ENCODE results near the gene FYCO1.

FYCO1 gene

DNA sequence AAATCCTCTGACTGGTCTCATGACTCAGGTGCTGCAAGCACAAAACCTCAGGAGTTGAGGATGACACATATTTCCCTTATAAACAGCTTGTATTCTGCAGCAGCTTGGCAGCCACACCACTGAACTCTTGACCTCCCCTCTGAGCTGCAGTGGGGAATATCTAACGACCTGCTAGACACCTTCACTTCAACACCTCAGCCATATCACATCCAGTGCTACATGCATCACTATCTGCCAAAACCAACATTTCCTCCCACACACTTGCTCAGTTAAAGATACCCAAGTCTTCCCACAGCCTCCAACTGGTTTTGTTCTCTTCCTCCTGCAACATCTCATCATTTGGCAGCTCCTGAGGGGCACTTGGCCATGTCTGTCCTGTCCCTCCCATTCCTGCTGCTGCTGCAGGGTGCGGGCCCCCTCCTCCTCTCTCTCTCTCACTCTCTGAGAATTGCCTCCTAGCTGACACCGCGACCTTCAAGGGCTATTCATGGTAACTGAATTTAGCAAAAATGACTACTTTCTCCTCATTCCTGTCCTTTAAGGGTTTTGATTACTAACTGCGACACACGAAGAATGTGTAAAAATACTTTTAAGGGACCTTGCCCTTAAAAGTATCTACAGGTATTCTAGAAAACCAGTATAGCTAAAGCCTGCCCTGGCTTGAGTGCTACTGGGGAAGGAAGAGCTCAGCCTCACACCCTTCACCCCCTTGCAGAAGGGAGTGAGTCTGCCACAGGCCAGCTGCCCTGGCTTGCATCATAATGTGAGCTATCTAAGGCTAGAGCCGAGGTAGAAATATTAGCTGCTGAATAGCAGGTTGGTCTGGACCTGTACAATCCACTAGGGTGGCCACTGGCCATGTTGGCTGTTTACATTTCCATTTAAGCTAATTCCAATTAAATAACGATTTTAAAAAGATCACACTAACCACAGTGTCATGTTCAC lies 114.3 kb downstream of the FYCO1 start:
- no peak overlapping the region for H3K27ac ChIP-seq (ENCODE audit: low read depth, low read length)
- H3K4me1 ChIP-seq (ENCODE audit: control insufficient read depth, insufficient read depth, low read length, unreplicated experiment): no peaks in the 10 kb centered on the region
- no peak overlapping the region for H3K4me3 ChIP-seq (ENCODE audit: low read depth, low read length)
- H3K79me2 ChIP-seq (ENCODE audit: control insufficient read depth, insufficient read depth, low read length, unreplicated experiment): no peaks in the 10 kb centered on the region
- no peaks in the 10 kb centered on the region for H3K36me3 ChIP-seq (ENCODE audit: insufficient read depth, low read length)
- H2AFZ ChIP-seq (ENCODE audit: low read length, unreplicated experiment): no peak overlapping the region
- H3K27me3 ChIP-seq (ENCODE audit: insufficient read depth, low read length): peaks cover 63% of the 10 kb centered on the region

DNA sequence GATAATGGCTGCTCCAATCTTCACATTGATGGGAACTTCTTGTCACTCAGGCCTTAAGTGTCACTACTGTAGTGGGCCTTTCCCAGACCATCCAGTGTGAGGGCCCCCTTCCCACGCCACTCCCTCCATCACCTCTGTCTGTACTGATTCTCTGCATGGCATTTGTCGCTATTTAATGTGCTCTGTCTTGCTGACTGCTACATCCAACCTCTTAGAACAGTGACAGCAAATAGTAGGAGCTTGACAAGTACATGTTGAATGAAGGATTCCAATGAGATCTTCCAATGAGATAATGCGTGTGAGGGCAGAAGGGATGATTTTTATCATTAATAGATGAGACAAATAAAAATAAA lies 114.9 kb downstream of the FYCO1 start:
- Histone ChIP-seq H3K4me1 (ENCODE audit: control insufficient read depth, insufficient read depth, low read length, unreplicated experiment) (no peaks in the 10 kb centered on the region), H3K4me3 (ENCODE audit: low read depth, low read length) (no peak overlapping the region), H2AFZ (ENCODE audit: low read length, unreplicated experiment) (no peak overlapping the region), H3K27ac (ENCODE audit: low read depth, low read length) (no peak overlapping the region), H3K27me3 (ENCODE audit: insufficient read depth, low read length) (peaks cover 63% of the 10 kb centered on the region), H3K36me3 (ENCODE audit: insufficient read depth, low read length) (no peaks in the 10 kb centered on the region), H3K79me2 (ENCODE audit: control insufficient read depth, insufficient read depth, low read length, unreplicated experiment) (no peaks in the 10 kb centered on the region)

GRCh38 chr3:45878124-45878523 lies 117.5 kb downstream of the FYCO1 start:
- Histone ChIP-seq H3K79me2 (ENCODE audit: control insufficient read depth, insufficient read depth, low read length, unreplicated experiment) (no peaks in the 10 kb centered on the region), H3K36me3 (ENCODE audit: insufficient read depth, low read length) (no peaks in the 10 kb centered on the region), H2AFZ (ENCODE audit: low read length, unreplicated experiment) (no peak overlapping the region), H3K27ac (ENCODE audit: low read depth, low read length) (no peak overlapping the region), H3K27me3 (ENCODE audit: insufficient read depth, low read length) (peaks cover 66% of the 10 kb centered on the region), H3K4me3 (ENCODE audit: low read depth, low read length) (no peak overlapping the region), H3K4me1 (ENCODE audit: control insufficient read depth, insufficient read depth, low read length, unreplicated experiment) (no peaks in the 10 kb centered on the region)

- Histone ChIP-seq H3K36me3 (ENCODE audit: insufficient read depth, low read length) (no peaks in the 10 kb centered on the region), H3K27me3 (ENCODE audit: insufficient read depth, low read length) (peaks cover 82% of the 10 kb centered on the region), H3K27ac (ENCODE audit: low read depth, low read length) (no peak overlapping the region), H3K4me1 (ENCODE audit: control insufficient read depth, insufficient read depth, low read length, unreplicated experiment) (no peaks in the 10 kb centered on the region), H3K79me2 (ENCODE audit: control insufficient read depth, insufficient read depth, low read length, unreplicated experiment) (no peaks in the 10 kb centered on the region), H3K4me3 (ENCODE audit: low read depth, low read length) (no peak overlapping the region), H2AFZ (ENCODE audit: low read length, unreplicated experiment) (no peak overlapping the region)
Measured at GRCh38 chr3:45874677-45875346, 120.8 kb downstream of the FYCO1 start.

DNA sequence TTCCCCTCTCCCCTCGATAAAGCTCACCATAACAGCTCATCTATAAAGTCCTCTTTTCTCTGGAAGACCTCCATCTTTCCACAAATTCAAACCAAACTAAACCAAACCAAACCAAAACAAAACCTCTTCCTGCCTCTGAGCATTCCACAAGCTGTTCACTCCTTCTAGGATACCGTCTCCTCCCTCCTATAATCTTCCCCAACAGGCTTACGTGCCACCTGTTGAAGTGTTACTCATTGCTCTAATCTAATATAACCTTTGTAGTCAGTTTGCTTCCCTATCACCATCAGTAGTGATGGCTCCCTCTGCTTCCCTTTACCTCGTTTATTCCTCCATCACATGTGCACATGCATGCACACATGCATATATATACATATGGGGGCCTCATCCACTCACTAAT lies 122.0 kb downstream of the FYCO1 start:
- no peaks in the 10 kb centered on the region for H3K4me1 ChIP-seq (ENCODE audit: control insufficient read depth, insufficient read depth, low read length, unreplicated experiment)
- no peaks in the 10 kb centered on the region for H3K36me3 ChIP-seq (ENCODE audit: insufficient read depth, low read length)
- no peak overlapping the region for H2AFZ ChIP-seq (ENCODE audit: low read length, unreplicated experiment)
- no peak overlapping the region for H3K4me3 ChIP-seq (ENCODE audit: low read depth, low read length)
- no peaks in the 10 kb centered on the region for H3K79me2 ChIP-seq (ENCODE audit: control insufficient read depth, insufficient read depth, low read length, unreplicated experiment)
- H3K27me3 ChIP-seq (ENCODE audit: insufficient read depth, low read length): peaks cover 84% of the 10 kb centered on the region
- H3K27ac ChIP-seq (ENCODE audit: low read depth, low read length): no peak overlapping the region

DNA sequence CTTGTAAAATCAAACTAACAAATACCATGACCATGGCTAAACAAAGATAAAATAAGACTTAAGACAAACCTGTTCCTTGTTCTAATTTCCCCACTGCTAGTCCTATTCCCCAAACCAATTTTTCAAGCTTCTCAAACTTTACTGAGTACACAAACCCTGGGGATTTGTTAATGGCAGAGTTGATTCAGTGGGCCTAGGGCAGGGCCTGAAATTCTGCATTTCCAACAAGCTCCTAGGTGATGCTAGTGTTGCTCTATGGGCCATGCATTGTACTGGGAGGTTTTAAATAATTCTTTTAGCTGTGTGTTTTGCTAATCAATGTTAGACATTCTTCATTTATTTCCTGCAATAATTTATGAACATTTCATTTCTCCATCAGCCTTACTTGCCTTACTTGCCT lies 122.6 kb downstream of the FYCO1 start:
- H3K4me1 ChIP-seq (ENCODE audit: control insufficient read depth, insufficient read depth, low read length, unreplicated experiment): no peaks in the 10 kb centered on the region
- peaks cover 86% of the 10 kb centered on the region for H3K27me3 ChIP-seq (ENCODE audit: insufficient read depth, low read length)
- H3K36me3 ChIP-seq (ENCODE audit: insufficient read depth, low read length): no peaks in the 10 kb centered on the region
- H3K4me3 ChIP-seq (ENCODE audit: low read depth, low read length): no peak overlapping the region
- H3K27ac ChIP-seq (ENCODE audit: low read depth, low read length): no peak overlapping the region
- no peak overlapping the region for H2AFZ ChIP-seq (ENCODE audit: low read length, unreplicated experiment)
- H3K79me2 ChIP-seq (ENCODE audit: control insufficient read depth, insufficient read depth, low read length, unreplicated experiment): no peaks in the 10 kb centered on the region

GRCh38 chr3:45872569-45872968 lies 123.1 kb downstream of the FYCO1 start:
- Histone ChIP-seq H3K4me3 (ENCODE audit: low read depth, low read length) (no peak overlapping the region), H3K79me2 (ENCODE audit: control insufficient read depth, insufficient read depth, low read length, unreplicated experiment) (no peaks in the 10 kb centered on the region), H3K4me1 (ENCODE audit: control insufficient read depth, insufficient read depth, low read length, unreplicated experiment) (no peaks in the 10 kb centered on the region), H3K36me3 (ENCODE audit: insufficient read depth, low read length) (no peaks in the 10 kb centered on the region), H2AFZ (ENCODE audit: low read length, unreplicated experiment) (no peak overlapping the region), H3K27me3 (ENCODE audit: insufficient read depth, low read length) (peaks cover 87% of the 10 kb centered on the region), H3K27ac (ENCODE audit: low read depth, low read length) (no peak overlapping the region)

DNA sequence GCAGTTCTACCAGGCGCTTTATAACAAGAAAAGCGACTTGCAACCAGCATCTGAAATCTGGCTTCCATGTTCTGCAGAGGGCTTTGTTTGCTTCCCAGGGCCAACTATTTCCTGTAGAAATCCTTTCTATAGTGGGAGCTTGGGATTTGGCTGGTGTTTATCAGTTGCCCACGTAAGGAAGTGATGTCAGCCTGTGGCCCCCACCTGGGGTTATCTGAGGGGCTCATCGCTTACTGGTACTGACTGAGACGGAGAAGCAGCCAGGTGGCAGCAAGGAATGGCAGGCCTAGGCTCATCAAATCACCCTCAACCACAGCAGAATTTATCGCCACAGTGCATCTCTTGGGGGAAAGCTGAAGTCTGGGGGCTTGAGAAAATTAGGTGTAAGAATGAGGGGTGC lies 123.8 kb downstream of the FYCO1 start:
- Histone ChIP-seq H3K4me3 (ENCODE audit: low read depth, low read length) (no peak overlapping the region), H3K79me2 (ENCODE audit: control insufficient read depth, insufficient read depth, low read length, unreplicated experiment) (no peaks in the 10 kb centered on the region), H3K4me1 (ENCODE audit: control insufficient read depth, insufficient read depth, low read length, unreplicated experiment) (no peaks in the 10 kb centered on the region), H3K27ac (ENCODE audit: low read depth, low read length) (no peak overlapping the region), H3K36me3 (ENCODE audit: insufficient read depth, low read length) (no peaks in the 10 kb centered on the region), H3K27me3 (ENCODE audit: insufficient read depth, low read length) (peaks cover 92% of the 10 kb centered on the region), H2AFZ (ENCODE audit: low read length, unreplicated experiment) (no peak overlapping the region)

- H3K79me2 ChIP-seq (ENCODE audit: control insufficient read depth, insufficient read depth, low read length, unreplicated experiment): no peaks in the 10 kb centered on the region
- H3K36me3 ChIP-seq (ENCODE audit: insufficient read depth, low read length): no peaks in the 10 kb centered on the region
- H3K4me1 ChIP-seq (ENCODE audit: control insufficient read depth, insufficient read depth, low read length, unreplicated experiment): no peaks in the 10 kb centered on the region
- no peak overlapping the region for H2AFZ ChIP-seq (ENCODE audit: low read length, unreplicated experiment)
- peaks cover 91% of the 10 kb centered on the region for H3K27me3 ChIP-seq (ENCODE audit: insufficient read depth, low read length)
- no peak overlapping the region for H3K4me3 ChIP-seq (ENCODE audit: low read depth, low read length)
- no peak overlapping the region for H3K27ac ChIP-seq (ENCODE audit: low read depth, low read length)
Measured at GRCh38 chr3:45870099-45870498, 125.5 kb downstream of the FYCO1 start.

- Histone ChIP-seq H3K27me3 (ENCODE audit: insufficient read depth, low read length) (peaks cover 91% of the 10 kb centered on the region), H3K36me3 (ENCODE audit: insufficient read depth, low read length) (no peaks in the 10 kb centered on the region), H3K4me3 (ENCODE audit: low read depth, low read length) (no peak overlapping the region), H2AFZ (ENCODE audit: low read length, unreplicated experiment) (no peak overlapping the region), H3K79me2 (ENCODE audit: control insufficient read depth, insufficient read depth, low read length, unreplicated experiment) (no peaks in the 10 kb centered on the region), H3K4me1 (ENCODE audit: control insufficient read depth, insufficient read depth, low read length, unreplicated experiment) (no peaks in the 10 kb centered on the region), H3K27ac (ENCODE audit: low read depth, low read length) (no peak overlapping the region)
Measured at GRCh38 chr3:45869638-45870037, 126.0 kb downstream of the FYCO1 start.

- no peaks in the 10 kb centered on the region for H3K79me2 ChIP-seq (ENCODE audit: control insufficient read depth, insufficient read depth, low read length, unreplicated experiment)
- peaks cover 91% of the 10 kb centered on the region for H3K27me3 ChIP-seq (ENCODE audit: insufficient read depth, low read length)
- H3K4me3 ChIP-seq (ENCODE audit: low read depth, low read length): no peak overlapping the region
Measured at GRCh38 chr3:45868650-45869049, 127.0 kb downstream of the FYCO1 start.

More at GRCh38 chr3:45868650-45869049, 127.0 kb downstream of the FYCO1 start:
- H3K27ac ChIP-seq (ENCODE audit: low read depth, low read length): no peak overlapping the region
- H2AFZ ChIP-seq (ENCODE audit: low read length, unreplicated experiment): no peak overlapping the region
- no peaks in the 10 kb centered on the region for H3K4me1 ChIP-seq (ENCODE audit: control insufficient read depth, insufficient read depth, low read length, unreplicated experiment)
- no peaks in the 10 kb centered on the region for H3K36me3 ChIP-seq (ENCODE audit: insufficient read depth, low read length)

Data from ACC112 (cell line).